Spleen (tissue), 7 donors: Measurements from ENCODE around the gene CAMK1D.

ENCODE experiments used
- POLR2A ChIP-seq, 3 donors: fragments of 450-650 bp; IDR thresholded peaks; one replicate each; pipeline ENCODE4 v1.5.1; 2017; ENCODE audit warnings: antibody characterized with exemption in 3 of 3, mild to moderate bottlenecking in 1 of 3
- POLR2AphosphoS5 ChIP-seq, 3 donors: sonication (generic); formaldehyde crosslinking; IDR thresholded peaks; one replicate each; pipeline ENCODE4 v1.5.1; 2017; ENCODE audit warnings: antibody characterized with exemption in 3 of 3
- TF ChIP-seq, protein P1 (sequence below), 11 experiments: fragments of 200-600 bp in 7 of 11; fragments of 450-650 bp in 4 of 11; sonication (generic) in 4 of 11; IDR thresholded peaks in 8 of 11; conservative IDR thresholded peaks in 3 of 11; 1 replicate in 7 of 11; 2 replicates in 4 of 11; pipeline versions ENCODE4 v1.4.0 to v1.8.0; 2016 to 2021; ENCODE audit warnings: antibody characterized with exemption in 11 of 11, inconsistent platforms in 4 of 11, mild to moderate bottlenecking in 1 of 11
- donor health status: DM: no; HTN: no; CAD: no; lungs with moderate emphysema.
- donor health status: DM: no; HTN: no; CAD: no.
- donor health status: DM: no; HTN: no; CAD: no.

DNA sequence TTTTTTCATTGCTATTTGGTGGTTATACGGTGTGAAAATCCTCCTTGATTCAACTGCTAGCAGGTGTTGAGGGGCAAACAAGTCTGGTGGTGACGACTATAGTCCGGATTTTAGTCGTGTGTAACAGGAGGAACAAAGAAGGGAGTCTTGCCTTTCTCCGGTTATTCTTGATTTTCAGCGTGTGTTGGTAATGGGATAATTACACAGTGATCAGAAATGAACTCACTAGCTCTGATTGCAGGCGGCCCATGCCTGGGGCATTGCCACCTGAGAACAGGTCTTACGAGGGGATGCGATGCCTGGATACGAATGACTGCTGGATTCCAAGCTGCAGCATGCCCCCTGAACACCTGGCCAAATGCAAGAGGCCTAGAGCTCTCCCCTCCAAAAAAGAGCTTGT, 72.8 kb downstream of the CAMK1D start:
- TF ChIP-seq POLR2A (IDR thresholded peaks at IDR 0.05) (no peak), POLR2AphosphoS5 (IDR thresholded peaks at IDR 0.05) (no peak)
- TF ChIP-seq, protein P1, sequence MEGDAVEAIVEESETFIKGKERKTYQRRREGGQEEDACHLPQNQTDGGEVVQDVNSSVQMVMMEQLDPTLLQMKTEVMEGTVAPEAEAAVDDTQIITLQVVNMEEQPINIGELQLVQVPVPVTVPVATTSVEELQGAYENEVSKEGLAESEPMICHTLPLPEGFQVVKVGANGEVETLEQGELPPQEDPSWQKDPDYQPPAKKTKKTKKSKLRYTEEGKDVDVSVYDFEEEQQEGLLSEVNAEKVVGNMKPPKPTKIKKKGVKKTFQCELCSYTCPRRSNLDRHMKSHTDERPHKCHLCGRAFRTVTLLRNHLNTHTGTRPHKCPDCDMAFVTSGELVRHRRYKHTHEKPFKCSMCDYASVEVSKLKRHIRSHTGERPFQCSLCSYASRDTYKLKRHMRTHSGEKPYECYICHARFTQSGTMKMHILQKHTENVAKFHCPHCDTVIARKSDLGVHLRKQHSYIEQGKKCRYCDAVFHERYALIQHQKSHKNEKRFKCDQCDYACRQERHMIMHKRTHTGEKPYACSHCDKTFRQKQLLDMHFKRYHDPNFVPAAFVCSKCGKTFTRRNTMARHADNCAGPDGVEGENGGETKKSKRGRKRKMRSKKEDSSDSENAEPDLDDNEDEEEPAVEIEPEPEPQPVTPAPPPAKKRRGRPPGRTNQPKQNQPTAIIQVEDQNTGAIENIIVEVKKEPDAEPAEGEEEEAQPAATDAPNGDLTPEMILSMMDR (IDR thresholded peaks at IDR 0.05 in 8 of 11, conservative IDR thresholded peaks at IDR 0.05 in 3 of 11), result no peak
